ENCODE measurements around the gene LRRK1.

- TF ChIP-seq, protein P1, sequence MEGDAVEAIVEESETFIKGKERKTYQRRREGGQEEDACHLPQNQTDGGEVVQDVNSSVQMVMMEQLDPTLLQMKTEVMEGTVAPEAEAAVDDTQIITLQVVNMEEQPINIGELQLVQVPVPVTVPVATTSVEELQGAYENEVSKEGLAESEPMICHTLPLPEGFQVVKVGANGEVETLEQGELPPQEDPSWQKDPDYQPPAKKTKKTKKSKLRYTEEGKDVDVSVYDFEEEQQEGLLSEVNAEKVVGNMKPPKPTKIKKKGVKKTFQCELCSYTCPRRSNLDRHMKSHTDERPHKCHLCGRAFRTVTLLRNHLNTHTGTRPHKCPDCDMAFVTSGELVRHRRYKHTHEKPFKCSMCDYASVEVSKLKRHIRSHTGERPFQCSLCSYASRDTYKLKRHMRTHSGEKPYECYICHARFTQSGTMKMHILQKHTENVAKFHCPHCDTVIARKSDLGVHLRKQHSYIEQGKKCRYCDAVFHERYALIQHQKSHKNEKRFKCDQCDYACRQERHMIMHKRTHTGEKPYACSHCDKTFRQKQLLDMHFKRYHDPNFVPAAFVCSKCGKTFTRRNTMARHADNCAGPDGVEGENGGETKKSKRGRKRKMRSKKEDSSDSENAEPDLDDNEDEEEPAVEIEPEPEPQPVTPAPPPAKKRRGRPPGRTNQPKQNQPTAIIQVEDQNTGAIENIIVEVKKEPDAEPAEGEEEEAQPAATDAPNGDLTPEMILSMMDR (IDR thresholded peaks at IDR 0.05): no peak
- TF ChIP-seq POLR2A (IDR thresholded peaks at IDR 0.05): no peak
These were observed 31.8 kb upstream of the LRRK1 start for GRCh38 chr15:100887211-100887913.
